Neural progenitor cell (in vitro differentiated cells): ENCODE data around the gene LARGE1.

Source experiments
- EZH2phosphoT487 ChIP-seq: fragments of 200-600 bp; sonication (generic); IDR thresholded peaks from 2 replicates; pipeline ENCODE4 v1.6.1; 2017; ENCODE audit warnings: antibody characterized with exemption
- TF ChIP-seq, protein P1 (sequence below): fragments of 200-600 bp; sonication (generic); IDR thresholded peaks from 2 replicates; pipeline ENCODE4 v1.5.1; 2017; ENCODE audit warnings: antibody characterized with exemption, mild to moderate bottlenecking

DNA sequence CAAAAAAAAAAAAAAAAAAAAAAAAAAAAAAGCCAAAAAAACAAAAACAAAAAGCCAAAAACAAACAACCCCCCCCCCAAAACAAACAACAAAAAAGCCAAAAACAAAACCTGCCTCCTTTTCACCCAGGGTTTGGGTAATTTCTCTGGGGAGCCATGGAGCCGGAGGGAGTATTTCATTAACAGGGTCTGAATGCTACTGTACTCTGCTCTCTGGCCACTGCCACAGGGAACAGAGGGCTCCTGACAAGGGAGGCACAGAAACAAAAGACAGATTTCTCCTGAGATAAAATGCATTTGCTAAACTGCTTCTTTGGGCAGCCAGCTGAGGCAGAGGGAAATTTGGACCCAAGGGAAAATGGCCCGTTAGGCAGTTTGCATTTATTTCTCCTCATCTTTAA lies 596.0 kb downstream of the LARGE1 start:
- TF ChIP-seq, protein P1, sequence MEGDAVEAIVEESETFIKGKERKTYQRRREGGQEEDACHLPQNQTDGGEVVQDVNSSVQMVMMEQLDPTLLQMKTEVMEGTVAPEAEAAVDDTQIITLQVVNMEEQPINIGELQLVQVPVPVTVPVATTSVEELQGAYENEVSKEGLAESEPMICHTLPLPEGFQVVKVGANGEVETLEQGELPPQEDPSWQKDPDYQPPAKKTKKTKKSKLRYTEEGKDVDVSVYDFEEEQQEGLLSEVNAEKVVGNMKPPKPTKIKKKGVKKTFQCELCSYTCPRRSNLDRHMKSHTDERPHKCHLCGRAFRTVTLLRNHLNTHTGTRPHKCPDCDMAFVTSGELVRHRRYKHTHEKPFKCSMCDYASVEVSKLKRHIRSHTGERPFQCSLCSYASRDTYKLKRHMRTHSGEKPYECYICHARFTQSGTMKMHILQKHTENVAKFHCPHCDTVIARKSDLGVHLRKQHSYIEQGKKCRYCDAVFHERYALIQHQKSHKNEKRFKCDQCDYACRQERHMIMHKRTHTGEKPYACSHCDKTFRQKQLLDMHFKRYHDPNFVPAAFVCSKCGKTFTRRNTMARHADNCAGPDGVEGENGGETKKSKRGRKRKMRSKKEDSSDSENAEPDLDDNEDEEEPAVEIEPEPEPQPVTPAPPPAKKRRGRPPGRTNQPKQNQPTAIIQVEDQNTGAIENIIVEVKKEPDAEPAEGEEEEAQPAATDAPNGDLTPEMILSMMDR = no peak
- TF ChIP-seq EZH2phosphoT487 = no peak
